Astrocyte (in vitro differentiated cells and primary cell): ENCODE measurements around the gene DUSP12. TPM values are rescaled to one million over a fixed set of nuclear protein-coding genes. Genes with fewer than 3 reads are reported as not detected.

Source experiments
- DNase-seq: peaks from one replicate; pipeline ENCODE4 v3.0.0-alpha.2; 2010; ENCODE audit warnings: low read depth
- FAIRE-seq: peaks from 2 replicates; lab custom pipeline; 2011; peaks lifted over from hg19 to GRCh38; lab: Jason Lieb, UNC
- H2AFZ ChIP-seq: 2 replicates; pipeline ENCODE4 v1.6.0; 2012; ENCODE audit warnings: low read depth, low read length, inconsistent platforms
- H3K27ac ChIP-seq: 2 replicates; pipeline ENCODE4 v1.5.1; 2011; ENCODE audit warnings: low read depth, low read length, inconsistent platforms
- H3K27me3 ChIP-seq: 2 replicates; pipeline ENCODE4 v1.6.0; 2011; ENCODE audit warnings: low read length, inconsistent platforms; ENCODE audit not compliant: insufficient read depth
- H3K36me3 ChIP-seq: 2 replicates; pipeline ENCODE4 v1.5.1; 2011; ENCODE audit warnings: low read length, inconsistent platforms; ENCODE audit not compliant: insufficient read depth
- H3K4me1 ChIP-seq: 2 replicates; pipeline ENCODE4 v1.5.1; 2011; ENCODE audit warnings: low read length, inconsistent platforms; ENCODE audit not compliant: insufficient read depth
- H3K4me2 ChIP-seq: 2 replicates; pipeline ENCODE4 v1.6.0; 2012; ENCODE audit warnings: low read length, inconsistent platforms
- H3K4me3 ChIP-seq: 2 replicates; pipeline ENCODE4 v1.5.1; 2011; ENCODE audit warnings: low read depth, mild to moderate bottlenecking, low read length, inconsistent platforms; ENCODE audit not compliant: insufficient read depth
- H3K79me2 ChIP-seq: 2 replicates; pipeline ENCODE4 v1.6.0; 2012; ENCODE audit warnings: mild to moderate bottlenecking, low read length, inconsistent platforms; ENCODE audit not compliant: insufficient read depth
- H3K9ac ChIP-seq: 2 replicates; pipeline ENCODE4 v1.6.0; 2012; ENCODE audit warnings: mild to moderate bottlenecking, low read length, inconsistent platforms
- H3K9me3 ChIP-seq: 2 replicates; pipeline ENCODE4 v1.5.1; 2012; ENCODE audit warnings: low read depth, mild to moderate bottlenecking, low read length, inconsistent platforms; ENCODE audit not compliant: insufficient read depth
- H4K20me1 ChIP-seq: 2 replicates; pipeline ENCODE4 v1.6.0; 2012; ENCODE audit warnings: low read length, inconsistent platforms; ENCODE audit not compliant: insufficient read depth
- H3K27ac Mint-ChIP-seq: one replicate; pipeline ENCODE4 v1.8.0; 2021; ENCODE audit warnings: mild to moderate bottlenecking, mixed read lengths; ENCODE audit not compliant: unreplicated experiment
- H3K27me3 Mint-ChIP-seq: one replicate; pipeline ENCODE4 v1.8.0; 2021; ENCODE audit warnings: low read depth, mixed read lengths; ENCODE audit not compliant: unreplicated experiment
- H3K36me3 Mint-ChIP-seq: one replicate; pipeline ENCODE4 v1.8.0; 2021; ENCODE audit warnings: low read depth, mixed read lengths; ENCODE audit not compliant: unreplicated experiment
- H3K4me1 Mint-ChIP-seq: one replicate; pipeline ENCODE4 v1.8.0; 2021; ENCODE audit warnings: low read depth, mixed read lengths; ENCODE audit not compliant: unreplicated experiment
- H3K4me3 Mint-ChIP-seq: one replicate; pipeline ENCODE4 v1.8.0; 2021; ENCODE audit warnings: mild to moderate bottlenecking, moderate library complexity, mixed read lengths; ENCODE audit not compliant: unreplicated experiment
- H3K9me3 Mint-ChIP-seq: one replicate; pipeline ENCODE4 v1.8.0; 2021; ENCODE audit warnings: mild to moderate bottlenecking, mixed read lengths; ENCODE audit not compliant: unreplicated experiment
- CTCF ChIP-seq: IDR thresholded peaks from 2 replicates; pipeline ENCODE4 v1.5.1; 2011; ENCODE audit warnings: low read depth, mild to moderate bottlenecking, inconsistent platforms, low read length, moderate library complexity; ENCODE audit not compliant: insufficient read depth
- EZH2 ChIP-seq: IDR thresholded peaks from 2 replicates; pipeline ENCODE4 v1.6.1; 2012; ENCODE audit warnings: mild to moderate bottlenecking, low read length, inconsistent platforms; ENCODE audit not compliant: insufficient read depth
- total RNA-seq: library from RNA; stranded (reverse); gene quantifications from 2 replicates; pipeline ENCODE4 v1.2.1, GENCODE V29; 2021

Gene DUSP12
- total RNA-seq, 1 donor from 2014 or later = 34.7 TPM

GRCh38 chr1:161739865-161740566, 9.6 kb upstream of the DUSP12 start:
- H3K27me3 ChIP-seq = no peaks in the 10 kb centered on the region
- no peak for FAIRE-seq

DNA sequence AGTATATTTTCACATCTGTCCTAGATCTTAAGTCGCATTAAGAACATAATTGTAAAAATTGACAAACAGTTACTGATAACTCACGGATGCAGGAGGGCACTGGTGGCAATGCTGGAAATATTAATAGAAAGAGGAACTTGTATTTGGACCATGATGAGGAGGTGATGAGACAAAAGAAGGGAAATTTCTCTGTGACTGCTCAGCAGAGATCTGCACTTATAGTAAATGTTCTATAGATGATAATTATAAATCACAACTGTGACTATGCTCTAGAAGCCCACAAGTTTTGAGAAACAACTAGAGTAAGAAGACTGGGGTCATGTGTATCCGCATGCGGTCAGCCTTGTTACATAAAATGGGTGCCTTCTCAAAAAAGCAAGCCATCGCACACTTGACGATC, 8.7 kb upstream of the DUSP12 start:
- Histone ChIP-seq H3K27ac (no peak overlapping the region), H3K27me3 (no peaks in the 10 kb centered on the region), H3K79me2 (no peaks in the 10 kb centered on the region), H3K4me3 (no peak overlapping the region), H3K4me1 (peaks cover 8% of the 10 kb centered on the region), H2AFZ (no peak overlapping the region), H3K4me2 (no peak overlapping the region), H4K20me1 (no peaks in the 10 kb centered on the region), H3K9me3 (no peaks in the 10 kb centered on the region), H3K9ac (no peak overlapping the region), H3K36me3 (no peaks in the 10 kb centered on the region)
- no peak for FAIRE-seq
- no peak for TF ChIP-seq CTCF
- TF ChIP-seq EZH2 = no peak
- Mint-ChIP-seq H3K27ac (no peak overlapping the region), H3K27me3 (peaks cover 12% of the 10 kb centered on the region), H3K36me3 (no peaks in the 10 kb centered on the region), H3K4me3 (no peak overlapping the region), H3K9me3 (peaks cover 2% of the 10 kb centered on the region), H3K4me1 (peaks cover 10% of the 10 kb centered on the region)
- no peak for DNase-seq

More at GRCh38 chr1:161739865-161740566, 9.6 kb upstream of the DUSP12 start:
- no peak for DNase-seq
- H3K4me2 ChIP-seq = no peak overlapping the region
- H3K36me3 ChIP-seq = no peaks in the 10 kb centered on the region
- H3K4me3 ChIP-seq = no peak overlapping the region
- Mint-ChIP-seq H3K27me3 (peaks cover 13% of the 10 kb centered on the region), H3K4me3 (no peak overlapping the region), H3K27ac (no peak overlapping the region), H3K36me3 (no peaks in the 10 kb centered on the region), H3K4me1 (peaks cover 10% of the 10 kb centered on the region), H3K9me3 (peaks cover 2% of the 10 kb centered on the region)
- H3K9ac ChIP-seq = no peak overlapping the region
- no peak overlapping the region for H3K27ac ChIP-seq
- H2AFZ ChIP-seq = no peak overlapping the region
- H3K79me2 ChIP-seq = no peaks in the 10 kb centered on the region
- H3K9me3 ChIP-seq = no peaks in the 10 kb centered on the region
- peaks cover 8% of the 10 kb centered on the region for H3K4me1 ChIP-seq
- H4K20me1 ChIP-seq = no peaks in the 10 kb centered on the region
- TF ChIP-seq CTCF (no peak), EZH2 (no peak)

DNA sequence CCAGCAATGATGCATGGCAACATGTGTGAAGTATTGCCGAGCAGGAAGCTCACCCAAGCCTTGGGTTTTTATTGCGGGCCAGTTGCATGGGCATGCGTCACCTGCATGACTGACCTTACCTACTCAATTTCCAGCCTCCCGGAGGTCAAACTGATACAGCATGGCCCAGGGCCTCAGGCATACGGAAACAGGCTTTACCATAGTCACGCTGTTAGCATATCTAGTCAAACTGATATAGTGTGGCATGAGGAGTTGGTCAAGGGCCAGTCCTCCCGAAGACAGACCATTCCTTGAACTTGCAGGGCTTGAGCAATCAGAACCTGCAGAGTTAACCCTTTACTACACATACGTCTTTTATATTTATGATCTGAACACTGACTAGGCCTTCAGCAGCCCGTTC, 6.4 kb upstream of the DUSP12 start:
- Histone ChIP-seq H3K9ac (no peak overlapping the region), H3K4me1 (no peaks in the 10 kb centered on the region), H3K9me3 (no peaks in the 10 kb centered on the region), H3K27me3 (no peaks in the 10 kb centered on the region), H3K27ac (no peak overlapping the region), H3K4me3 (no peak overlapping the region), H3K36me3 (no peaks in the 10 kb centered on the region), H2AFZ (no peak overlapping the region), H3K79me2 (no peaks in the 10 kb centered on the region), H4K20me1 (no peaks in the 10 kb centered on the region), H3K4me2 (no peak overlapping the region)
- H3K4me1 Mint-ChIP-seq = peaks cover 9% of the 10 kb centered on the region
- no peak for FAIRE-seq
- H3K4me3 Mint-ChIP-seq = no peak overlapping the region
- H3K36me3 Mint-ChIP-seq = no peaks in the 10 kb centered on the region
- TF ChIP-seq CTCF = no peak
- no peak for TF ChIP-seq EZH2
- peaks cover 2% of the 10 kb centered on the region for H3K9me3 Mint-ChIP-seq
- no peak overlapping the region for H3K27ac Mint-ChIP-seq
- H3K27me3 Mint-ChIP-seq = peaks cover 7% of the 10 kb centered on the region
- no peak for DNase-seq
